ENCODE measurements around the gene HRH1. TPM values are rescaled to one million over a fixed set of nuclear protein-coding genes. Genes with fewer than 3 reads are reported as not detected.

HRH1 gene
- total and polyA plus RNA-seq, 2 donors (not counting 3 experiments of a cell fraction or from before 2014, with no cell fraction given) = 16.2 to 21.2 TPM

- Histone ChIP-seq H3K9ac (replicated peaks; ENCODE audit: extremely low read depth, insufficient read depth, low read length) (no peak overlapping the region), H3K4me3 (replicated peaks in 1 of 3; ENCODE audit: insufficient read depth in 1 of 3, low read depth in 1 of 3, low read length in 3 of 3) (no peak overlapping the region), H3K36me3 (ENCODE audit: control insufficient read depth in 2 of 2, extremely low read depth in 1 of 2, insufficient read depth in 2 of 2, low read length in 2 of 2) (no peaks in the 10 kb centered on the region), H3K9me1 (replicated peaks; ENCODE audit: control insufficient read depth, extremely low read depth, insufficient read depth, low read length) (no peaks in the 10 kb centered on the region), H3K27me3 (ENCODE audit: control insufficient read depth in 2 of 2, insufficient read depth in 2 of 2, low read length in 2 of 2) (peaks cover 0 to 1% of the 10 kb centered on the region in 2 experiments), H3K79me2 (ENCODE audit: control insufficient read depth, insufficient read depth, low read length) (no peaks in the 10 kb centered on the region), H4K20me1 (replicated peaks; ENCODE audit: control insufficient read depth, extremely low read depth, insufficient read depth, low read length) (no peaks in the 10 kb centered on the region), H3K4me1 (ENCODE audit: control insufficient read depth, extremely low read depth, insufficient read depth, low read length) (no peaks in the 10 kb centered on the region), H2AFZ (ENCODE audit: low read depth, low read length) (no peak overlapping the region), H3K27ac (ENCODE audit: insufficient read depth, low read depth, low read length) (no peak overlapping the region), H3K9me3 (replicated peaks; ENCODE audit: control insufficient read depth, insufficient read depth, low read length) (no peaks in the 10 kb centered on the region), H3K4me2 (ENCODE audit: insufficient read depth, low read length) (no peak overlapping the region)
- FAIRE-seq = no peak
- TF ChIP-seq FOS (IDR thresholded peaks at IDR 0.05; ENCODE audit: borderline replicate concordance, insufficient read depth, low read length) (no peak), POLR2A (IDR thresholded peaks at IDR 0.05; ENCODE audit: low read depth, low read length) (no peak), POLR2AphosphoS5 (IDR thresholded peaks at IDR 0.05; ENCODE audit: insufficient read depth, low read depth, low read length) (no peak), MAX (IDR thresholded peaks at IDR 0.05; ENCODE audit: insufficient read depth, insufficient read length) (no peak), MYC (IDR thresholded peaks at IDR 0.05; ENCODE audit: low read depth, low read length) (no peak), JUN (IDR thresholded peaks at IDR 0.05; ENCODE audit: borderline replicate concordance, insufficient read depth, insufficient read length, low read depth) (no peak), GATA2 (IDR thresholded peaks at IDR 0.05; ENCODE audit: insufficient read depth, insufficient read length, low read depth, low read length) (no peak), CTCF (IDR thresholded peaks at IDR 0.05; ENCODE audit: extremely low read depth in 1 of 2, insufficient read depth in 1 of 2, low read depth in 1 of 2, low read length in 2 of 2) (no peak), EZH2 (IDR thresholded peaks at IDR 0.05; ENCODE audit: borderline replicate concordance, low read depth, low read length, severe bottlenecking) (no peak)
- ChIA-PET POLR2A (no interaction called here), CTCF (no interaction called here)
- intact Hi-C loops (cut with micrococcal nuclease) = no loop called here
- DNase-seq (ENCODE audit: low read depth, low spot score) = no peak
- BruUV-seq (replicated peaks) = no TSS peak
- dilution Hi-C loops (cut with MboI; ENCODE audit: extremely low pct_ligation_motif_present, low sequenced_read_pairs) = no loop called here
Observed at GRCh38 chr3:11126653-11127052, 27.6 kb upstream of the HRH1 start.
